Uterus (tissue), 2 donors: Measurements from ENCODE around the gene RNF41.

Experiments
- CTCF ChIP-seq, 4 experiments: fragments of 200-600 bp in 2 of 4; fragments of 450-650 bp in 2 of 4; sonication (generic) in 2 of 4; IDR thresholded peaks; one replicate each; pipeline ENCODE4 v1.5.1; 2016 to 2019; ENCODE audit warnings: antibody characterized with exemption in 4 of 4, mild to moderate bottlenecking in 2 of 4, moderate library complexity in 1 of 4
- POLR2A ChIP-seq, 2 donors: fragments of 450-650 bp; IDR thresholded peaks; one replicate each; pipeline ENCODE4 v1.6.1; 2016; ENCODE audit warnings: antibody characterized with exemption in 2 of 2, mild to moderate bottlenecking in 1 of 2, moderate library complexity in 1 of 2

DNA sequence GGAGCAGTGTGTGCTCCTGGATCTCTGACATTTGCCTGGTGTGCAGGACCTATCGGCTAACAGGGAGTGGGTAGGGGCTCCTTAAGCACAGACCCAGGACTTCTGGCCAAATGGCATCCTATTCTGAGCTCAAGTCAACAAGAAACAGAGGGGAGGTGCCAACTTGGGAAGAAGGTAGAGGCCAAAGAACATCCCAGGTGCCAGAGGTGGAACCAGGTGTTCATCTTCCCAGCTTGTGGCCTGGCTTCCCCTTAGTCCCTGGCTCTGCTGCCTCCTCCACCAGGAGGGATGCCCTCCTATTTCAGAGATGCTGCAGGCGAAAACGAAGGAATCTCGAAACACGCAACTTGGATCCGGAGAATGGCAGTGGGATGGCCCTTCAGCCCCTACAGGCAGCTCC, 14.4 kb upstream of the RNF41 start:
- TF ChIP-seq CTCF (IDR thresholded peaks at IDR 0.05) (no peak), POLR2A (IDR thresholded peaks at IDR 0.05) (no peak)
